Mucosa of gallbladder (tissue), 1 donor: ENCODE measurements around the gene ZBTB16. TPM values are rescaled to one million over a fixed set of nuclear protein-coding genes. Genes with fewer than 3 reads are reported as not detected.

Experiments used
- DNase-seq: peaks from one replicate; pipeline ENCODE4 v3.0.0-alpha.2; 2020; ENCODE audit warnings: low spot score
- total RNA-seq: library from RNA; stranded (reverse); gene quantifications from one replicate; pipeline ENCODE4 v1.2.1, GENCODE V29; 2021
- donor health status: DM: no; HTN: no; CAD: no.

Gene ZBTB16
- total RNA-seq, 1 donor from 2014 or later, result 85.4 TPM

DNA sequence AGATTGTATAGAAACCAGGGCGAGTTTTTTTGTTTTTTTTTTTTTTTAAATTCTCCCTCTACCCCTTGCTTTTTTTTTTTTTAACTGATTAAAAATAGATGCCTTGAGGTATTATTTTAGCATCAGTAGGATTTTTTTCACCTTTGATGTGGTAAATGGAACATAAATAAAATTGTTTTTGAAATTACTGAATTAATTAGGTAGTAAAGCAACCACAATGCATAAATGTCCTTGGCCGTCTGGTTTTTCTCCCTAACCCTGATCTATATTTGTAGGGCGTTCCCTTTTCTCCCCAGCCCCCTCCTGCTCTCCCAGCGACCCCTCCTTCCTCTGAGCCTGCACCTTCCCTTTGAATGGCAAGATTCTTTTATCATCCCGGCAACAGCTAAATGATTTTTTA lies 107.8 kb downstream of the ZBTB16 start:
- no peak for DNase-seq

DNA sequence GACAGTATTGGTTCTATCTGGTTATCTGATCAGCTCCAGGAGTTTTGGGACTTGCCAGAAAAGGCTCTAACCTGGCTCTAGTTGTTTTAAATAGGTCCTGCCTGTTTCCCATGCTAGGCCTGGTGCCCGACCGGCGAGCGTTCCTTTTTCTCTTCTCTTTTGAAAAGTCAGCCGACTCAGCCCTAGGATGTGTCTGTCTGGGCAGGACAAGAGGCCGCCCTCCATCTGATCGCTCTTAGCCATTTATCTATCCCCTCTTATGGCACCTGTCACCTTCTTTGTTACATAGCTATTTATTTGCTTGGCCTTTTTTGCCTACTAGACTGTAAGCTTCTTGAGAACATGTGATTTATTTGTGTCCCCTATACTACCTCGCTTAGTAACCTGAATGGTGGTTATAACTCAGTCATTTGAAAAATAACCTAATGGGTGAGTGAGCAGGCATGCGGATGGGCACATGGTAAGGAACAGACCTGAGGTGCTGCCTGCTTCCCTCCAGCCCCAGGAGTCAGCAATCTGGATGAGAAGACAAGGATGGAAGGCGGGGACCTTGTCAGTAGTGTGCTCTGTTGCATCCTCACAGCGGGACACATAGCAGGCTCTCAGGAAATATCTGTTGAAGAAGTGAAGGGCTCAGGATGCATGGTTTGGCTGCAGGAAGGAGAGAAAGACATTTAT lies 108.4 kb downstream of the ZBTB16 start:
- no peak for DNase-seq

GRCh38 chr11:114168691-114169090 lies 109.2 kb downstream of the ZBTB16 start:
- DNase-seq, result no peak

DNA sequence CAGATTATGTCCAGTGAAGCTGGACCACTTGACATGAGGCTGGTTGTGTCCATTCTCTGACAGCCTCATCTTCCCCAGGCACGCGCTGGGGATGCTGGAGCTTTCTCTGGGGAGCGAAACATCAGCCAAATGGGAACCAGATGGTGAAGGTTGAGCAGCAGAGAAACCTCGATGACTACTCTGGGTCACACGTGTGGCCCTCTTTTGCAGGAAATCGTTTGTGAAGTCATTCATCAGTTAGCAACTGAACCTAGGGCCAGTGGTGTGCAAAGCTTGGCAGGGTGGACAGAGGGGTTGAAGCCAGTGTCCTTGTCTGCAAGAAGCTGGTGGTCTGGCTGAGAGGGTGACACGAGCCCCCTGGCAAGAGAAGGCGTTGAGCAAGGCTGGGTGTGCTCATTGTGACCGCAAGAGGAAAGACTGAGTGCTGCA lies 109.8 kb downstream of the ZBTB16 start:
- no peak for DNase-seq

GRCh38 chr11:114169821-114170220 lies 110.3 kb downstream of the ZBTB16 start:
- DNase-seq, result no peak

DNA sequence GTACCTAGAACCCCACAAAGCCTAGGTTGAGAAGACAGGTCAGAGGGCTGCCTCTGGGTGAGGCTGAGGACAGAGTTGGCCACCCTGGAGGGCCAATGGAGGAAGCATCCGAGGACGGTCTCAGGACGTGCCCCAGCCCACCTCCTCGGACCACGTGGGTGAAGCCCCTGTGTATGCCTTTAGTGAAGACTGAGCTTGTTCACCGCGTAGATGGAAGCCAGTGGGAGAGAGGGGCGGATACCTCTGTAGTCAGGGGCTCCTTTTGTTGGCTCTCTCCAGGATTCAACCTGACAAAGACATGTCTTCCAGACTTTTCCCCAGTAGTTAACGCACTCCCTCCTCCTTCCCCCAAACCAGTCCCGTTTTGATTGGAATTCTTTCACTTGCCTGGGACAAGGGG lies 110.7 kb downstream of the ZBTB16 start:
- no peak for DNase-seq

- peak; percentile 60 for DNase-seq
Observed at GRCh38 chr11:114171257-114172054, 111.9 kb downstream of the ZBTB16 start.

DNA sequence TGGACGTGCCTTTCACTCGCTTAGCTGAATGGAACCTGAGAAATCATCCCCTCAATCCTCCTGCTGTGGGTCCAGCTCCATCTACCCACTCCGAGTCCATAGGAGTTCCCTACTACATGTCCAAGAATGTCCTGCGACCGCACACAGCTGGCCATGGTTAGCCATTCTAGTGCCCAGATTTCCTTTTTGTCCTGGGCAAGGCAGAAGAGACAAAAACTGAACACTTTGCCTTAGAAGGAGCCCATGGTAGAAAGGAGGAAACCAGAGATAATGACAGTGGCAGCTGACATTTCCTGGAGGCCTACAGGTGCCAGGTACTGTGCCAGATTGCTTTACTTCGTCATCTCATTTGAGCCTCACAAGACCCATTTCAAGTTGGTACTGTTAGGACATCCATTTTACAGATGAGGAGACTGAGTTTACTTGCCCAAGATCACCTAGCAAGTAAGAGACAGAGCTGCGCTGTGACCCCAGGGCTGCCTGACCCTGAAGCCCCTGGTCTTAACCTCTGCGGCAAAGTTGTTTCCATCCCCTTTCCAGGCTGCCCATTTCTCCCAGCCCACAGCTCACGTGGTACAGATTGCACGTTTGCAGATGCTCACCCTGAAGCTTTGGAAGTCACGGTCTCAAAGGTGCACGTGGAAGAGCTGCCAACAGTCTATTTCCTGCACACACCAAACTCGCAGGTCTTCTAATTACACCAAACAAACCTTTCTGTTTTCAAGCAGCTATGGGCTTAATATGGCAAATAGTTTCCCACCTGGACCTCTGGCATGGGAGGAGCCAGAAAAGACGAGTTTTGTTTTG lies 112.7 kb downstream of the ZBTB16 start:
- no peak for DNase-seq

GRCh38 chr11:114172871-114173444 lies 113.4 kb downstream of the ZBTB16 start:
- DNase-seq, result no peak

- no peak for DNase-seq
Observed at GRCh38 chr11:114173843-114174242, 114.3 kb downstream of the ZBTB16 start.

- no peak for DNase-seq
Observed at GRCh38 chr11:114174712-114175495, 115.4 kb downstream of the ZBTB16 start.

GRCh38 chr11:114175706-114176105 lies 116.2 kb downstream of the ZBTB16 start:
- no peak for DNase-seq

- peak; percentile 65 for DNase-seq
Observed at GRCh38 chr11:114176321-114176720, 116.8 kb downstream of the ZBTB16 start.

GRCh38 chr11:114178656-114179055 lies 119.1 kb downstream of the ZBTB16 start:
- DNase-seq, result no peak

- DNase-seq, result peak; percentile 93
Observed at GRCh38 chr11:114179234-114179941, 119.9 kb downstream of the ZBTB16 start.

GRCh38 chr11:114180301-114181055 lies 121.0 kb downstream of the ZBTB16 start:
- DNase-seq, result peak; percentile 63

DNA sequence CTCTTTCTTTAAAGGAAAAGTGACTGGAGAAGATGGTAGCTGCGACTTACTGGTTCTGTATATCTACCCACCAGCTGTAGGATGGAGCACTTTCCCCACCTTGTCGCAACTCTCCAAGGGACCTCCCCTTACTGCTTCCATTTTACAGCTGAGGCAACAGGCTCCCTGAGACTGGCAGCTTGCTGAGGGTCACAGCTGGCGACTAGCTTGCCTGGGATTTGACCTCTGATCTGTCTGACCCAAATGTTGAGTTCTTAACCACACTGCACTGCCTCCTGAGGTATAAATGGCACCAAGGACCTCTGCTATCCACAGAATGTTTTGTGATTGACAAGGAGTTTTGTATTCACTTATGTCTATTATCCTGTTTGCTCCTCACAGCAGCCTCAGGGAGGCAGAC lies 121.7 kb downstream of the ZBTB16 start:
- DNase-seq, result no peak

GRCh38 chr11:114181752-114182151 lies 122.2 kb downstream of the ZBTB16 start:
- no peak for DNase-seq

DNA sequence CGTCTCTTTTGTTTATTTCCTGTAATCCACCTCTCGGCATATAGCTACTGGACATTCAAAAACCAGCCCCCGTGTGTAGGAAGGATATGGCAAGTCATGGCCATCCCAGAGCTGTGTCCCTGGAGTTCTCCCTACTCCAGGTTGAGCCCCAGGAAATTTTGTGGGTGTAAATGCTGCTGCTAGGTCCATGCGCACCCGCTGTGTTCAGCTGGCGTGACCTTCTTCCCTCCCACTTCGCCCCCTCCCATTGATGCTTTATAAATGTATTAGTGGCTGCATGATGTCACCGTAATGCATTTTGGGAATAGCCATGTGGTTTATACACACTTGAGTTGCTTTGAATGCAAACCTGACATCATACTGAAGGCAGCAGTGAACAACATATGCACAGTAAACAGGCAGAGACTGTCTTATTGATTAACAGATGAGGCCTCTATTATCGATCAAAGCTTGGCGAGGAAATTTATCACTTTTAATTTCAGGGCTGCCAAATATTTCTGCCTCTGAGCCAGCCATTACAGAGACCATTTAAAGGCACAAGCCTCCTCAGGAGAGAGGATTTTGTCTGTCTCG lies 123.0 kb downstream of the ZBTB16 start:
- DNase-seq, result no peak
